Stimulated activated CD4-positive, alpha-beta T cell treated with anti-CD3 and anti-CD28 coated beads, Interleukin-15, amount 100 ng/mL, for 24 hours (primary cell): ENCODE measurements around the gene OVOL3.
"Not testable (repeated sequence)": the region's sequence is repeated elsewhere in the genome, so short reads cannot be mapped to it uniquely, and the experiment has no call there.

ENCODE experiments used
- DNase-seq: peaks from one replicate; pipeline ENCODE4 v3.0.0-alpha.2; 2020

The OVOL3 gene

GRCh38 chr19:36110487-36111199 is at the start of gene OVOL3:
Gene OVOL3 (plus strand): TSS chr19:36111143. CDS start chr19:36111203, 60 bp downstream.
- no peak for DNase-seq

GRCh38 chr19:36061367-36061766 is 49.6 kb upstream of the OVOL3 start:
- DNase-seq, result no peak

- DNase-seq, result no peak
Measured at GRCh38 chr19:36064826-36065225, 46.1 kb upstream of the OVOL3 start.

GRCh38 chr19:36067681-36068080 is 43.3 kb upstream of the OVOL3 start:
- DNase-seq, result no peak

- DNase-seq, result not testable (repeated sequence)
Measured at GRCh38 chr19:36068810-36069499, 42.0 kb upstream of the OVOL3 start.

GRCh38 chr19:36072081-36072480 is 38.9 kb upstream of the OVOL3 start:
- DNase-seq, result no peak

- no peak for DNase-seq
Measured at GRCh38 chr19:36073121-36073876, 37.6 kb upstream of the OVOL3 start.

GRCh38 chr19:36079389-36079945 is 31.5 kb upstream of the OVOL3 start:
- no peak for DNase-seq

GRCh38 chr19:36081385-36081784 is 29.6 kb upstream of the OVOL3 start:
- DNase-seq, result no peak

- DNase-seq, result no peak
Measured at GRCh38 chr19:36081894-36082293, 29.0 kb upstream of the OVOL3 start.

- no peak for DNase-seq
Measured at GRCh38 chr19:36082916-36083315, 28.0 kb upstream of the OVOL3 start.

GRCh38 chr19:36084231-36085009 is 26.5 kb upstream of the OVOL3 start:
- no peak for DNase-seq

GRCh38 chr19:36086326-36086725 is 24.6 kb upstream of the OVOL3 start:
- DNase-seq, result no peak

- no peak for DNase-seq
Measured at GRCh38 chr19:36089847-36090246, 21.1 kb upstream of the OVOL3 start.

GRCh38 chr19:36090910-36091695 is 19.8 kb upstream of the OVOL3 start:
- no peak for DNase-seq

GRCh38 chr19:36092566-36092965 is 18.4 kb upstream of the OVOL3 start:
- no peak for DNase-seq

- DNase-seq, result peak; percentile 44
Measured at GRCh38 chr19:36093146-36093662, 17.7 kb upstream of the OVOL3 start.

- no peak for DNase-seq
Measured at GRCh38 chr19:36093687-36094086, 17.3 kb upstream of the OVOL3 start.

- no peak for DNase-seq
Measured at GRCh38 chr19:36097036-36097435, 13.9 kb upstream of the OVOL3 start.

GRCh38 chr19:36099166-36099785 is 11.7 kb upstream of the OVOL3 start:
- DNase-seq, result no peak

GRCh38 chr19:36100476-36100875 is 10.5 kb upstream of the OVOL3 start:
- no peak for DNase-seq
